Kidney epithelial cell (primary cell): ENCODE results near the gene KIF26A. TPM values are rescaled to one million over a fixed set of nuclear protein-coding genes. Genes with fewer than 3 reads are reported as not detected.

ENCODE experiments used
- DNase-seq: peaks from one replicate; pipeline ENCODE4 v3.0.0-alpha.2; 2010; ENCODE audit warnings: low read depth
- H3K27me3 ChIP-seq: 2 replicates; pipeline ENCODE4 v1.6.0; 2011; ENCODE audit warnings: low read length; ENCODE audit not compliant: control insufficient read depth, insufficient read depth
- H3K36me3 ChIP-seq: 2 replicates; pipeline ENCODE4 v1.5.1; 2011; ENCODE audit warnings: low read length; ENCODE audit not compliant: control insufficient read depth, insufficient read depth
- H3K4me3 ChIP-seq: 2 replicates; pipeline ENCODE4 v1.5.1; 2011; ENCODE audit warnings: low read depth, mild to moderate bottlenecking, control low read depth, low read length
- CTCF ChIP-seq: IDR thresholded peaks from 2 replicates; pipeline ENCODE4 v1.5.1; 2011; ENCODE audit warnings: mild to moderate bottlenecking, moderate library complexity, low read length, control low read depth, inconsistent platforms; ENCODE audit not compliant: insufficient read depth, poor library complexity, severe bottlenecking
- total RNA-seq: library from RNA; depleted of rRNA; stranded (reverse); fragments of >200 nt; gene quantifications from 2 replicates; pipeline ENCODE4 v1.2.3, GENCODE V29; 2015

The KIF26A gene
- total RNA-seq, 1 donor from 2014 or later: 0.21 TPM

GRCh38 chr14:104178279-104178678 is 39.9 kb downstream of the KIF26A start:
- Histone ChIP-seq H3K36me3 (no peaks in the 10 kb centered on the region), H3K27me3 (peaks cover 12% of the 10 kb centered on the region), H3K4me3 (no peak overlapping the region)
- TF ChIP-seq CTCF: no peak
- no peak for DNase-seq

- no peaks in the 10 kb centered on the region for H3K36me3 ChIP-seq
- peaks cover 12% of the 10 kb centered on the region for H3K27me3 ChIP-seq
- DNase-seq: no peak
- no peak for TF ChIP-seq CTCF
- H3K4me3 ChIP-seq: no peak overlapping the region
Measured at GRCh38 chr14:104179126-104179525, 40.7 kb downstream of the KIF26A start.

GRCh38 chr14:104179564-104180129 is 41.3 kb downstream of the KIF26A start:
- Histone ChIP-seq H3K4me3 (no peak overlapping the region), H3K27me3 (peaks cover 12% of the 10 kb centered on the region), H3K36me3 (no peaks in the 10 kb centered on the region)
- no peak for TF ChIP-seq CTCF
- no peak for DNase-seq

- H3K4me3 ChIP-seq: no peak overlapping the region
- DNase-seq: no peak
- TF ChIP-seq CTCF: no peak
- peaks cover 8% of the 10 kb centered on the region for H3K27me3 ChIP-seq
- no peaks in the 10 kb centered on the region for H3K36me3 ChIP-seq
Measured at GRCh38 chr14:104180561-104181165, 42.3 kb downstream of the KIF26A start.

GRCh38 chr14:104181761-104182530 is 43.6 kb downstream of the KIF26A start:
- H3K27me3 ChIP-seq: peaks cover 10% of the 10 kb centered on the region

More at GRCh38 chr14:104181761-104182530, 43.6 kb downstream of the KIF26A start:
- Histone ChIP-seq H3K4me3 (no peak overlapping the region), H3K36me3 (no peaks in the 10 kb centered on the region)
- no peak for TF ChIP-seq CTCF
- no peak for DNase-seq
